Mammary epithelial cell (primary cell): Measurements from ENCODE around the gene PGR.

Experiments used
- CTCF ChIP-seq, 2 donors: IDR thresholded peaks in 1 of 2; conservative IDR thresholded peaks in 1 of 2; 2 replicates each; pipeline ENCODE4 v1.5.1; 2011 to 2012; ENCODE audit warnings: inconsistent platforms in 2 of 2, low read length in 2 of 2, mild to moderate bottlenecking in 2 of 2, control low read depth in 1 of 2, low read depth in 1 of 2; ENCODE audit not compliant: insufficient read depth in 1 of 2; ENCODE audit errors: extremely low read depth in 1 of 2
- EZH2 ChIP-seq: IDR thresholded peaks from 2 replicates; pipeline ENCODE4 v1.6.1; 2012; ENCODE audit warnings: low read length, inconsistent platforms, borderline replicate concordance

- TF ChIP-seq EZH2: no peak
- TF ChIP-seq CTCF (conservative IDR thresholded peaks at IDR 0.05 in 1 of 2, IDR thresholded peaks at IDR 0.05 in 1 of 2; ENCODE audit: extremely low read depth in 1 of 2, insufficient read depth in 1 of 2, low read depth in 1 of 2, low read length in 2 of 2): no peak
Measured at GRCh38 chr11:100990931-100991330, 138.7 kb downstream of the PGR start.
